CD4-positive, alpha-beta T cell (primary cell): ENCODE results near the gene MS4A15. TPM values are rescaled to one million over a fixed set of nuclear protein-coding genes. Genes with fewer than 3 reads are reported as not detected.

Source experiments
- ATAC-seq: fragments of 200-7000 bp; cut with Tn5 transposase; one replicate; pipeline ENCODE4 v1.10.0; 2022; ENCODE audit warnings: mild to moderate bottlenecking; ENCODE audit not compliant: poor library complexity
- CTCF ChIA-PET: fragments of 350-600 bp; sonication (Branson Sonifier 250); formaldehyde crosslinking; loops from one replicate; lab custom pipeline; 2021; ENCODE audit warnings: antibody characterized with exemption, inconsistent platforms; lab: Charles Lee
- POLR2A ChIA-PET: fragments of 350-600 bp; sonication (Branson Sonifier 250); formaldehyde crosslinking; loops from one replicate; lab custom pipeline; 2021; ENCODE audit warnings: antibody characterized with exemption, inconsistent platforms; lab: Charles Lee
- DNase-seq, 14 experiments: peaks; one replicate each; pipeline ENCODE4 v3.0.0-alpha.2; 2013 to 2020; ENCODE audit warnings: mixed read lengths in 2 of 14
- H3K27ac ChIP-seq, 2 donors: one replicate each; pipeline versions ENCODE4 v1.5.1 to v1.7.0; 2013; ENCODE audit warnings: low read length in 2 of 2, low read depth in 1 of 2, mild to moderate bottlenecking in 1 of 2
- H3K27me3 ChIP-seq, 2 experiments: 1 replicate in 1 of 2; 2 replicates in 1 of 2; pipeline versions ENCODE4 v1.6.1 to v1.7.0; 2013; ENCODE audit warnings: low read length in 2 of 2, control low read depth in 1 of 2, mild to moderate bottlenecking in 1 of 2, moderate library complexity in 1 of 2; ENCODE audit not compliant: insufficient read depth in 2 of 2, control insufficient read depth in 1 of 2
- H3K36me3 ChIP-seq: one replicate; pipeline ENCODE4 v1.6.1; 2013; ENCODE audit warnings: low read length, control low read depth; ENCODE audit not compliant: insufficient read depth
- H3K4me1 ChIP-seq: one replicate; pipeline ENCODE4 v1.6.1; 2013; ENCODE audit warnings: low read length, control low read depth; ENCODE audit not compliant: insufficient read depth
- H3K4me3 ChIP-seq: one replicate; pipeline ENCODE4 v1.5.1; 2013; ENCODE audit warnings: mild to moderate bottlenecking, low read length, moderate library complexity
- H3K9me3 ChIP-seq, 2 experiments: 1 replicate in 1 of 2; 2 replicates in 1 of 2; pipeline versions ENCODE4 v1.6.1 to v1.7.0; 2013; ENCODE audit warnings: low read length in 2 of 2, mild to moderate bottlenecking in 2 of 2, control low read depth in 1 of 2, moderate library complexity in 1 of 2; ENCODE audit not compliant: control insufficient read depth in 1 of 2, insufficient read depth in 1 of 2
- H3K27ac Mint-ChIP-seq: one replicate; pipeline ENCODE4 v1.8.0; 2020; ENCODE audit warnings: mixed read lengths
- H3K27me3 Mint-ChIP-seq: one replicate; pipeline ENCODE4 v1.8.0; 2021; ENCODE audit warnings: mixed read lengths
- H3K36me3 Mint-ChIP-seq: one replicate; pipeline ENCODE4 v1.8.0; 2021; ENCODE audit warnings: low read depth, mixed read lengths
- H3K4me1 Mint-ChIP-seq: one replicate; pipeline ENCODE4 v1.8.0; 2021; ENCODE audit warnings: low read depth, mixed read lengths
- H3K4me3 Mint-ChIP-seq: one replicate; pipeline ENCODE4 v1.8.0; 2020; ENCODE audit warnings: mild to moderate bottlenecking, mixed read lengths
- H3K9me3 Mint-ChIP-seq: one replicate; pipeline ENCODE4 v1.8.0; 2020; ENCODE audit warnings: mixed read lengths
- CTCF ChIP-seq: fragments of 200-600 bp; IDR thresholded peaks from one replicate; pipeline ENCODE4 v1.8.0; 2022; ENCODE audit warnings: antibody characterized with exemption, mild to moderate bottlenecking
- intact Hi-C, 2 experiments: fragments of 100-400 bp; cut with DNase I in 1 of 2; cut with micrococcal nuclease in 1 of 2; formaldehyde crosslinking; loops; one replicate each; pipeline versions ENCODE4 v1.15.1 to v1.9.0; 2023 to 2025; cut with DNase I, micrococcal nuclease
- total RNA-seq, 174 experiments: library from RNA in 2 of 174; stranded (reverse) in 2 of 174; gene quantifications; one replicate each; pipeline ENCODE4 v1.2.3 and lab custom pipeline; 2021 to 2026

MS4A15 gene
- total RNA-seq, 2 experiments from 2014 or later = not detected

- ATAC-seq (no peak), DNase-seq (no peak)
- no peak overlapping the region for H3K27ac Mint-ChIP-seq
- peaks cover 34% of the 10 kb centered on the region for H3K27me3 Mint-ChIP-seq
- ChIA-PET POLR2A (no interaction called here), CTCF (no interaction called here)
- H3K9me3 Mint-ChIP-seq = no peaks in the 10 kb centered on the region
- Histone ChIP-seq H3K36me3 (no peaks in the 10 kb centered on the region), H3K4me1 (no peaks in the 10 kb centered on the region), H3K4me3 (no peak overlapping the region), H3K27me3 (peaks cover 0 to 3% of the 10 kb centered on the region in 2 experiments), H3K9me3 (no peaks in the 10 kb centered on the region), H3K27ac (no peak overlapping the region)
- intact Hi-C loops = no loop called here
- no peaks in the 10 kb centered on the region for H3K4me1 Mint-ChIP-seq
- H3K4me3 Mint-ChIP-seq = no peak overlapping the region
- no peak for TF ChIP-seq CTCF
- no peaks in the 10 kb centered on the region for H3K36me3 Mint-ChIP-seq
Measured at GRCh38 chr11:60741421-60741820, 15.2 kb upstream of the MS4A15 start.

- H3K4me1 ChIP-seq = no peaks in the 10 kb centered on the region
- intact Hi-C loops = no loop called here
- no peak overlapping the region for H3K27ac Mint-ChIP-seq
- H3K9me3 ChIP-seq = no peaks in the 10 kb centered on the region
- H3K27me3 Mint-ChIP-seq = peaks cover 25% of the 10 kb centered on the region
- TF ChIP-seq CTCF = no peak
- no peak overlapping the region for H3K4me3 Mint-ChIP-seq
- ATAC-seq (no peak), DNase-seq (no peak)
- no peak overlapping the region for H3K4me3 ChIP-seq
- H3K27me3 ChIP-seq = peaks cover 0 to 3% of the 10 kb centered on the region in 2 experiments
- H3K9me3 Mint-ChIP-seq = peaks cover 2% of the 10 kb centered on the region
- no peaks in the 10 kb centered on the region for H3K36me3 ChIP-seq
- POLR2A ChIA-PET = no interaction called here
- no peaks in the 10 kb centered on the region for H3K4me1 Mint-ChIP-seq
- H3K36me3 Mint-ChIP-seq = no peaks in the 10 kb centered on the region
- CTCF ChIA-PET = no interaction called here
- H3K27ac ChIP-seq = no peak overlapping the region
Measured at GRCh38 chr11:60743058-60743457, 13.6 kb upstream of the MS4A15 start.

GRCh38 chr11:60744114-60744513 is 12.6 kb upstream of the MS4A15 start:
- H3K27ac ChIP-seq = no peak overlapping the region
- no peak for DNase-seq
- Mint-ChIP-seq H3K4me1 (no peaks in the 10 kb centered on the region), H3K27me3 (peaks cover 19% of the 10 kb centered on the region), H3K4me3 (no peak overlapping the region), H3K9me3 (peaks cover 2% of the 10 kb centered on the region), H3K36me3 (no peaks in the 10 kb centered on the region), H3K27ac (no peak overlapping the region)
- TF ChIP-seq CTCF = no peak
- H3K36me3 ChIP-seq = no peaks in the 10 kb centered on the region
- H3K4me3 ChIP-seq = no peak overlapping the region
- H3K4me1 ChIP-seq = no peaks in the 10 kb centered on the region
- H3K27me3 ChIP-seq = peaks cover 0 to 2% of the 10 kb centered on the region in 2 experiments
- no peaks in the 10 kb centered on the region for H3K9me3 ChIP-seq
- intact Hi-C loops = no loop called here
- no peak for ATAC-seq
- POLR2A ChIA-PET = no interaction called here
- CTCF ChIA-PET = no interaction called here
